ENCODE measurements around the gene KDSR.
"Not testable (repeated sequence)": the region's sequence is repeated elsewhere in the genome, so short reads cannot be mapped to it uniquely, and the experiment has no call there.

The KDSR gene

GRCh38 chr18:63379639-63379962 is 12.6 kb upstream of the KDSR start:
- DNase-seq (ENCODE audit: low read depth in 1 of 2, low spot score in 1 of 2) = no peak
- in situ Hi-C loops (cut with HindIII; ENCODE audit: low pct_unique_long_range_greater_than_20kb, low sequenced_read_pairs) = no loop called here
- no peak for TF ChIP-seq JUND (IDR thresholded peaks at IDR 0.05; ENCODE audit: low read depth)

GRCh38 chr18:63378919-63379638 is 12.1 kb upstream of the KDSR start:
- in situ Hi-C loops (cut with HindIII; ENCODE audit: low pct_unique_long_range_greater_than_20kb, low sequenced_read_pairs) = no loop called here
- no peak for DNase-seq (ENCODE audit: low read depth in 1 of 2, low spot score in 1 of 2)
- no peak for TF ChIP-seq JUND (IDR thresholded peaks at IDR 0.05; ENCODE audit: low read depth)

- DNase-seq (ENCODE audit: low read depth in 1 of 2, low spot score in 1 of 2) = no peak
Observed at GRCh38 chr18:63377275-63377980, 10.4 kb upstream of the KDSR start.

GRCh38 chr18:63376538-63376937 is 9.5 kb upstream of the KDSR start:
- no peak for TF ChIP-seq JUND (IDR thresholded peaks at IDR 0.05; ENCODE audit: low read depth)
- in situ Hi-C loops (cut with HindIII; ENCODE audit: low pct_unique_long_range_greater_than_20kb, low sequenced_read_pairs) = no loop called here
- no peak for DNase-seq (ENCODE audit: low read depth in 1 of 2, low spot score in 1 of 2)

More at GRCh38 chr18:63377275-63377980, 10.4 kb upstream of the KDSR start:
- no peak for TF ChIP-seq JUND (IDR thresholded peaks at IDR 0.05; ENCODE audit: low read depth)
- in situ Hi-C loops (cut with HindIII; ENCODE audit: low pct_unique_long_range_greater_than_20kb, low sequenced_read_pairs) = no loop called here

- in situ Hi-C loops (cut with HindIII; ENCODE audit: low pct_unique_long_range_greater_than_20kb, low sequenced_read_pairs) = no loop called here
- no peak for DNase-seq (ENCODE audit: low read depth in 1 of 2, low spot score in 1 of 2)
- TF ChIP-seq JUND (IDR thresholded peaks at IDR 0.05; ENCODE audit: low read depth) = no peak
Observed at GRCh38 chr18:63374540-63374939, 7.5 kb upstream of the KDSR start.

GRCh38 chr18:63373161-63373560 is 6.2 kb upstream of the KDSR start:
- no peak for DNase-seq (ENCODE audit: low read depth in 1 of 2, low spot score in 1 of 2)
- TF ChIP-seq JUND (IDR thresholded peaks at IDR 0.05; ENCODE audit: low read depth) = no peak
- in situ Hi-C loops (cut with HindIII; ENCODE audit: low pct_unique_long_range_greater_than_20kb, low sequenced_read_pairs) = no loop called here

GRCh38 chr18:63368611-63369010 is 1.6 kb upstream of the KDSR start:
- no peak for DNase-seq (ENCODE audit: low read depth in 1 of 2, low spot score in 1 of 2)
- in situ Hi-C loops (cut with HindIII; ENCODE audit: low pct_unique_long_range_greater_than_20kb, low sequenced_read_pairs) = no loop called here
- no peak for TF ChIP-seq JUND (IDR thresholded peaks at IDR 0.05; ENCODE audit: low read depth)

GRCh38 chr18:63366213-63367052 is 573 bp downstream of the KDSR start:
- peak; percentile 38 to 57 for DNase-seq (ENCODE audit: low read depth in 1 of 2, low spot score in 1 of 2)
- in situ Hi-C loops (cut with HindIII; ENCODE audit: low pct_unique_long_range_greater_than_20kb, low sequenced_read_pairs) = no loop called here
- no peak for TF ChIP-seq JUND (IDR thresholded peaks at IDR 0.05; ENCODE audit: low read depth)

- in situ Hi-C loops (cut with HindIII; ENCODE audit: low pct_unique_long_range_greater_than_20kb, low sequenced_read_pairs) = no loop called here
- peak in 1 of 2 experiments; percentile 13 for DNase-seq (ENCODE audit: low read depth in 1 of 2, low spot score in 1 of 2)
- TF ChIP-seq JUND (IDR thresholded peaks at IDR 0.05; ENCODE audit: low read depth) = no peak
Observed at GRCh38 chr18:63365876-63366212, 1.2 kb downstream of the KDSR start.

GRCh38 chr18:63363951-63364350 is 3.1 kb downstream of the KDSR start:
- in situ Hi-C loops (cut with HindIII; ENCODE audit: low pct_unique_long_range_greater_than_20kb, low sequenced_read_pairs) = no loop called here
- TF ChIP-seq JUND (IDR thresholded peaks at IDR 0.05; ENCODE audit: low read depth) = no peak
- no peak for DNase-seq (ENCODE audit: low read depth in 1 of 2, low spot score in 1 of 2)

GRCh38 chr18:63363420-63363819 is 3.6 kb downstream of the KDSR start:
- in situ Hi-C loops (cut with HindIII; ENCODE audit: low pct_unique_long_range_greater_than_20kb, low sequenced_read_pairs); DNase-seq (ENCODE audit: low read depth in 1 of 2, low spot score in 1 of 2): not testable (repeated sequence)

GRCh38 chr18:63356272-63356896 is 10.6 kb downstream of the KDSR start:
- no peak for TF ChIP-seq JUND (IDR thresholded peaks at IDR 0.05; ENCODE audit: low read depth)
- no peak for DNase-seq (ENCODE audit: low read depth in 1 of 2, low spot score in 1 of 2)
- in situ Hi-C loops (cut with HindIII; ENCODE audit: low pct_unique_long_range_greater_than_20kb, low sequenced_read_pairs) = no loop called here

GRCh38 chr18:63350230-63350629 is 16.8 kb downstream of the KDSR start:
- in situ Hi-C loops (cut with HindIII; ENCODE audit: low pct_unique_long_range_greater_than_20kb, low sequenced_read_pairs) = no loop called here
- no peak for TF ChIP-seq JUND (IDR thresholded peaks at IDR 0.05; ENCODE audit: low read depth)
- no peak for DNase-seq (ENCODE audit: low read depth in 1 of 2, low spot score in 1 of 2)
